HEK293 (cell line): ENCODE results near the gene OR7G1.

Experiments
- CTCF ChIA-PET: fragments of 350-600 bp; formaldehyde crosslinking; extraction: SDS; loops from one replicate; lab custom pipeline; 2021; ENCODE audit warnings: antibody characterized with exemption; lab: Yijun Ruan, JAX
- POLR2A ChIA-PET: fragments of 300-600 bp; formaldehyde crosslinking; extraction: SDS; loops from one replicate; lab custom pipeline; 2020; ENCODE audit warnings: antibody characterized with exemption, inconsistent platforms; lab: Yijun Ruan, JAX
- H3K27ac ChIP-seq: fragments of 200-500 bp; sonication (Bioruptor generic); 2 replicates; pipeline ENCODE4 v1.5.1; 2014; ENCODE audit warnings: low read depth, low read length, control low read depth, inconsistent platforms; ENCODE audit errors: extremely low read depth
- H3K36me3 ChIP-seq, 2 experiments: fragments of 200-500 bp in 1 of 2; sonication (Bioruptor generic) in 1 of 2; 1 replicate in 1 of 2; 2 replicates in 1 of 2; pipeline ENCODE4 v1.5.1; 2014 to 2017; ENCODE audit warnings: inconsistent platforms in 2 of 2, low read length in 2 of 2; ENCODE audit not compliant: control insufficient read depth in 2 of 2, insufficient read depth in 1 of 2
- H3K4me1 ChIP-seq: fragments of 200-500 bp; sonication (Bioruptor generic); 2 replicates; pipeline ENCODE4 v1.5.1; 2014; ENCODE audit warnings: mild to moderate bottlenecking, low read length, inconsistent platforms; ENCODE audit not compliant: control insufficient read depth, insufficient read depth
- H3K4me3 ChIP-seq: 2 replicates; pipeline ENCODE4 v1.5.1; 2011; ENCODE audit warnings: low read depth, mild to moderate bottlenecking, control low read depth, low read length, moderate library complexity
- H3K9me3 ChIP-seq: fragments of 200-500 bp; sonication (Bioruptor generic); 2 replicates; pipeline ENCODE4 v1.5.1; 2014; ENCODE audit warnings: low read depth, low read length, inconsistent platforms; ENCODE audit not compliant: control insufficient read depth, insufficient read depth
- GLIS1 ChIP-seq: fragments of 450-650 bp; formaldehyde crosslinking; IDR thresholded peaks from 2 replicates; pipeline ENCODE4 v1.5.1; 2016; ENCODE audit warnings: missing biosample characterization, missing genetic modification characterization
- MZF1 ChIP-seq: fragments of 450-650 bp; formaldehyde crosslinking; IDR thresholded peaks from 2 replicates; pipeline ENCODE4 v1.5.1; 2017; ENCODE audit warnings: missing biosample characterization, missing genetic modification characterization, borderline replicate concordance
- SETDB1 ChIP-seq: IDR thresholded peaks from one replicate; pipeline ENCODE4 v1.6.1; 2017; ENCODE audit warnings: mild to moderate bottlenecking, low read length, moderate library complexity, mixed read lengths; ENCODE audit not compliant: insufficient read length
- TCF7L2 ChIP-seq: IDR thresholded peaks from 2 replicates; pipeline ENCODE4 v1.6.1; 2011; ENCODE audit warnings: low read depth, mild to moderate bottlenecking, inconsistent platforms, low read length, moderate library complexity, borderline replicate concordance
- ZBTB48 ChIP-seq: fragments of 450-650 bp; formaldehyde crosslinking; IDR thresholded peaks from 2 replicates; pipeline ENCODE4 v1.5.1; 2016; ENCODE audit warnings: missing biosample characterization, missing genetic modification characterization
- ZNF10 ChIP-seq: fragments of 450-650 bp; formaldehyde crosslinking; IDR thresholded peaks from 2 replicates; pipeline ENCODE4 v1.5.1; 2017; ENCODE audit warnings: missing biosample characterization, missing genetic modification characterization
- ZNF121 ChIP-seq: fragments of 450-650 bp; formaldehyde crosslinking; IDR thresholded peaks from 2 replicates; pipeline ENCODE4 v1.5.1; 2016; ENCODE audit warnings: missing biosample characterization, missing genetic modification characterization
- ZNF157 ChIP-seq: fragments of 450-650 bp; formaldehyde crosslinking; IDR thresholded peaks from 2 replicates; pipeline ENCODE4 v1.5.1; 2016; ENCODE audit warnings: missing biosample characterization, missing genetic modification characterization
- ZNF16 ChIP-seq: fragments of 450-650 bp; formaldehyde crosslinking; IDR thresholded peaks from 2 replicates; pipeline ENCODE4 v1.5.1; 2016; ENCODE audit warnings: low read depth, missing biosample characterization, missing genetic modification characterization
- ZNF174 ChIP-seq: fragments of 450-650 bp; formaldehyde crosslinking; IDR thresholded peaks from 2 replicates; pipeline ENCODE4 v1.5.0; 2017; ENCODE audit warnings: missing biosample characterization, mild to moderate bottlenecking, missing genetic modification characterization
- ZNF311 ChIP-seq: fragments of 450-650 bp; formaldehyde crosslinking; IDR thresholded peaks from 2 replicates; pipeline ENCODE4 v1.5.1; 2017; ENCODE audit warnings: missing biosample characterization, missing genetic modification characterization, borderline replicate concordance
- ZNF423 ChIP-seq: fragments of 450-650 bp; formaldehyde crosslinking; IDR thresholded peaks from 2 replicates; pipeline ENCODE4 v1.5.1; 2016; ENCODE audit warnings: missing biosample characterization, missing genetic modification characterization
- ZNF426 ChIP-seq: fragments of 450-650 bp; formaldehyde crosslinking; IDR thresholded peaks from 2 replicates; pipeline ENCODE4 v1.5.1; 2017; ENCODE audit warnings: missing biosample characterization, missing genetic modification characterization, mild to moderate bottlenecking, inconsistent platforms, moderate library complexity
- ZNF544 ChIP-seq: fragments of 450-650 bp; formaldehyde crosslinking; IDR thresholded peaks from 2 replicates; pipeline ENCODE4 v1.5.0; 2017; ENCODE audit warnings: missing biosample characterization, missing genetic modification characterization
- ZNF548 ChIP-seq: fragments of 450-650 bp; formaldehyde crosslinking; IDR thresholded peaks from 2 replicates; pipeline ENCODE4 v1.5.1; 2016; ENCODE audit warnings: missing biosample characterization, missing genetic modification characterization
- ZNF560 ChIP-seq: fragments of 450-650 bp; formaldehyde crosslinking; IDR thresholded peaks from 2 replicates; pipeline ENCODE4 v1.5.1; 2017; ENCODE audit warnings: missing biosample characterization, missing genetic modification characterization, borderline replicate concordance
- ZNF600 ChIP-seq: fragments of 450-650 bp; formaldehyde crosslinking; IDR thresholded peaks from 2 replicates; pipeline ENCODE4 v1.5.1; 2016; ENCODE audit warnings: missing biosample characterization, missing genetic modification characterization
- ZNF677 ChIP-seq: fragments of 450-650 bp; IDR thresholded peaks from 2 replicates; pipeline ENCODE4 v1.5.0; 2018; ENCODE audit warnings: missing biosample characterization, mild to moderate bottlenecking, missing genetic modification characterization, moderate library complexity
- ZNF768 ChIP-seq: fragments of 450-650 bp; formaldehyde crosslinking; IDR thresholded peaks from 2 replicates; pipeline ENCODE4 v1.5.1; 2018; ENCODE audit warnings: missing biosample characterization, mild to moderate bottlenecking, missing genetic modification characterization
- ZNF791 ChIP-seq: fragments of 450-650 bp; formaldehyde crosslinking; IDR thresholded peaks from 2 replicates; pipeline ENCODE4 v1.5.1; 2016; ENCODE audit warnings: missing biosample characterization, missing genetic modification characterization
- TF ChIP-seq, protein P1 (sequence below): fragments of 450-650 bp; formaldehyde crosslinking; IDR thresholded peaks from 2 replicates; pipeline ENCODE4 v1.5.1; 2017; ENCODE audit warnings: missing biosample characterization, missing genetic modification characterization
- TF ChIP-seq, protein P2 (sequence below): fragments of 450-650 bp; formaldehyde crosslinking; optimal IDR thresholded peaks from 2 replicates; pipeline ENCODE3; 2016; ENCODE audit warnings: missing biosample characterization, mild to moderate bottlenecking, missing genetic modification characterization
- TF ChIP-seq, protein P3 (sequence below): fragments of 450-650 bp; formaldehyde crosslinking; IDR thresholded peaks from 2 replicates; pipeline ENCODE4 v1.5.1; 2016; ENCODE audit warnings: missing biosample characterization, missing genetic modification characterization

Gene OR7G1

DNA sequence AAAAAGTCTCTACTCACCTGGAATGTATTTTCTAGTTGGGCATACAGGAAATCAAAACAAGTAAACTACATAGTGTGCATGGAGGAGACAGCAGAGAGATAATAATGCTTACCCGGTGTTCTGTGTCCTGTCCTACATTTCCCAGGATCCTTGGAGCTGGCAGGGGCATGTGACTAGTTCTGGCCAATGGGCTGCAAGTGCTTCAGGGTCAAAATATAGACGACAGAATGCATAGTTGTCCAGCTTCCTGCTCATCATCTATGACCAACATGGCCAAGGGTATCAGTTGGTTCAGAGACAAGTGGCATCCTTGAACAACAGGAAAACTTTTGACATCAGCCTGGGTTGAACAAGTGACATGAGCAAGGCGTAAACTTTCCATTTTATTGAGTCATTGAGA lies 33.1 kb upstream of the OR7G1 start:
- POLR2A ChIA-PET = no interaction called here

DNA sequence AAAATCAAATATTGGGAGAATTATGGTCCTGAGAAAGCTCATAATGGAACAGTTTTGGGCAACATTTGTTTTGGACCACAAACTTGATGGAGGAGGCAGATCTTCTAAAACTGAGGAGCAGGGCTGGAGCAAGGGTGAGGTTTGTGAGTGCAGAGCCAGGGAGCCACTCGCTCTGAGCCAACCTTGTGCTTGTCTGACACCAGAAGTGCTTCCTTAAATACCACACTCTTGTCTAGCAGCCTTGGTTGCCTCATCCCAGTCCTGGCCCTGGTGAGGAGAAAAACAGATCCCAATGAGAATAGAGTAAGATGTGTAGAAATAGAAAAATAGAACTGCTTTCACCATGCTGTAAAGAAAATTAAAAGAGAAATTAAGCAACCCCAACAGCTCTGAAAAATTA lies 31.3 kb upstream of the OR7G1 start:
- Histone ChIP-seq H3K4me3 (no peak overlapping the region), H3K36me3 (peaks cover under 1 to 65% of the 10 kb centered on the region in 2 experiments; a peak in 2 of 3 replicates), H3K9me3 (no peaks in the 10 kb centered on the region), H3K4me1 (no peaks in the 10 kb centered on the region), H3K27ac (no peak overlapping the region)
- TF ChIP-seq ZNF544 (tag by site-specific recombination) = no peak
- TF ChIP-seq GLIS1 = no peak
- no peak for TF ChIP-seq ZNF677 (tag by site-specific recombination)
- TF ChIP-seq ZNF560 (tag by site-specific recombination) = no peak
- TF ChIP-seq ZNF791 (tag by site-specific recombination) = no peak
- TF ChIP-seq TCF7L2 = no peak
- TF ChIP-seq ZNF423 (tag by site-specific recombination) = no peak
- TF ChIP-seq ZNF157 (tag by site-specific recombination) = no peak
- no peak for TF ChIP-seq ZBTB48
- ChIA-PET POLR2A (no interaction called here), CTCF (interaction anchor here (0.5 kb wide), 1 partner anchor 8 kb away, joined by 3 read pairs; no protein-coding TSS in a partner anchor)

More for the DNA sequence above, 33.1 kb upstream of the OR7G1 start:
- CTCF ChIA-PET = no interaction called here
- Histone ChIP-seq H3K4me3 (no peak overlapping the region), H3K36me3 (peaks cover 0 to 74% of the 10 kb centered on the region in 2 experiments; a peak in 2 of 3 replicates), H3K9me3 (no peaks in the 10 kb centered on the region; the same call in 1 of the 2 replicates), H3K27ac (no peak overlapping the region), H3K4me1 (no peaks in the 10 kb centered on the region)
- TF ChIP-seq, protein P1, sequence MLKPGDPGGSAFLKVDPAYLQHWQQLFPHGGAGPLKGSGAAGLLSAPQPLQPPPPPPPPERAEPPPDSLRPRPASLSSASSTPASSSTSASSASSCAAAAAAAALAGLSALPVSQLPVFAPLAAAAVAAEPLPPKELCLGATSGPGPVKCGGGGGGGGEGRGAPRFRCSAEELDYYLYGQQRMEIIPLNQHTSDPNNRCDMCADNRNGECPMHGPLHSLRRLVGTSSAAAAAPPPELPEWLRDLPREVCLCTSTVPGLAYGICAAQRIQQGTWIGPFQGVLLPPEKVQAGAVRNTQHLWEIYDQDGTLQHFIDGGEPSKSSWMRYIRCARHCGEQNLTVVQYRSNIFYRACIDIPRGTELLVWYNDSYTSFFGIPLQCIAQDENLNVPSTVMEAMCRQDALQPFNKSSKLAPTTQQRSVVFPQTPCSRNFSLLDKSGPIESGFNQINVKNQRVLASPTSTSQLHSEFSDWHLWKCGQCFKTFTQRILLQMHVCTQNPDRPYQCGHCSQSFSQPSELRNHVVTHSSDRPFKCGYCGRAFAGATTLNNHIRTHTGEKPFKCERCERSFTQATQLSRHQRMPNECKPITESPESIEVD (tag by site-specific recombination) = no peak
- TF ChIP-seq ZNF548 (tag by site-specific recombination) (no peak), ZNF10 (tag by site-specific recombination) (no peak), ZNF121 (tag by site-specific recombination) (no peak), ZNF16 (no peak), ZNF600 (tag by site-specific recombination) (no peak), ZNF174 (tag by site-specific recombination) (no peak), ZNF426 (tag by site-specific recombination) (no peak), TCF7L2 (no peak), MZF1 (tag by site-specific recombination) (no peak), ZNF311 (tag by site-specific recombination) (no peak)
- TF ChIP-seq, protein P2, sequence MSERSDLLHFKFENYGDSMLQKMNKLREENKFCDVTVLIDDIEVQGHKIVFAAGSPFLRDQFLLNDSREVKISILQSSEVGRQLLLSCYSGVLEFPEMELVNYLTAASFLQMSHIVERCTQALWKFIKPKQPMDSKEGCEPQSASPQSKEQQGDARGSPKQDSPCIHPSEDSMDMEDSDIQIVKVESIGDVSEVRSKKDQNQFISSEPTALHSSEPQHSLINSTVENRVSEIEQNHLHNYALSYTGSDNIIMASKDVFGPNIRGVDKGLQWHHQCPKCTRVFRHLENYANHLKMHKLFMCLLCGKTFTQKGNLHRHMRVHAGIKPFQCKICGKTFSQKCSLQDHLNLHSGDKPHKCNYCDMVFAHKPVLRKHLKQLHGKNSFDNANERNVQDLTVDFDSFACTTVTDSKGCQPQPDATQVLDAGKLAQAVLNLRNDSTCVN (tag by site-specific recombination) = no peak

DNA sequence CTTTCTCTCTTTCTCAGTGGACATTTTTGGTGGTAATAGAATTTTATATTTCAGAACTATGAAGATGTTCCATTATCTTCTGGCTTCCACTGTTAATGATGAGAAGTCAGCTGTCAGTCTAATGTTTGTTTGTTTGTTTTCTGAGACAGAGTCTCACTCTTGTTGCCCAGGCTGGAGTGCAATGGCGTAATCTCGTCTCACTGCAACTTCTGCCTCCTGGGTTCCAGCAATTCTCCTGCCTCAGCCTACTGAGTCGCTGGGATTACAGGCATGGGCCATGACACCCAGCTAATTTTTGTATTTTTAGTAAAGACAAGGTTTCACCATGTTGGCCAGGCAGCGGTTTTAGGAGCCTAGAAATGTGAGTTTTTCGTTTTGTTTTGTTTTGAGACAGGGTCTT lies 29.4 kb upstream of the OR7G1 start:
- ChIA-PET CTCF (no interaction called here), POLR2A (no interaction called here)
- Histone ChIP-seq H3K4me1 (no peaks in the 10 kb centered on the region), H3K4me3 (no peak overlapping the region), H3K9me3 (no peaks in the 10 kb centered on the region), H3K36me3 (peaks cover 4 to 55% of the 10 kb centered on the region in 2 experiments; a peak in 2 of 3 replicates), H3K27ac (no peak overlapping the region)
- no peak for TF ChIP-seq ZNF768 (tag by site-specific recombination)
- TF ChIP-seq, protein P3, sequence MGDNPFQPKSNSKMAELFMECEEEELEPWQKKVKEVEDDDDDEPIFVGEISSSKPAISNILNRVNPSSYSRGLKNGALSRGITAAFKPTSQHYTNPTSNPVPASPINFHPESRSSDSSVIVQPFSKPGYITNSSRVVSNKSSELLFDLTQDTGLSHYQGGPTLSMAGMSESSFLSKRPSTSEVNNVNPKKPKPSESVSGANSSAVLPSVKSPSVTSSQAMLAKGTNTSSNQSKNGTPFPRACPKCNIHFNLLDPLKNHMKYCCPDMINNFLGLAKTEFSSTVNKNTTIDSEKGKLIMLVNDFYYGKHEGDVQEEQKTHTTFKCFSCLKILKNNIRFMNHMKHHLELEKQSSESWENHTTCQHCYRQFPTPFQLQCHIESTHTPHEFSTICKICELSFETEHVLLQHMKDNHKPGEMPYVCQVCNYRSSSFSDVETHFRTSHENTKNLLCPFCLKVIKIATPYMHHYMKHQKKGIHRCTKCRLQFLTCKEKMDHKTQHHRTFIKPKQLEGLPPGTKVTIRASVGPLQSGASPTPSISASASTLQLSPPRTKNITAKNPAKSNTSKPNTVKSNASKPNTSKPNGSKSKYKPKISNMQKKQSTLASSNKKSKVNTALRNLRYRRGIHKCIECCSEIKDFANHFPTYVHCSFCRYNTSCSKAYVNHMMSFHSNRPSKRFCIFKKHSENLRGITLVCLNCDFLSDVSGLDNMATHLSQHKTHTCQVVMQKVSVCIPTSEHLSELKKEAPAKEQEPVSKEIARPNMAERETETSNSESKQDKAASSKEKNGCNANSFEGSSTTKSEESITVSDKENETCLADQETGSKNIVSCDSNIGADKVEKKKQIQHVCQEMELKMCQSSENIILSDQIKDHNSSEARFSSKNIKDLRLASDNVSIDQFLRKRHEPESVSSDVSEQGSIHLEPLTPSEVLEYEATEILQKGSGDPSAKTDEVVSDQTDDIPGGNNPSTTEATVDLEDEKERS (tag by site-specific recombination) = peak; percentile 82
- peak; percentile 92 for TF ChIP-seq SETDB1
